ENCODE measurements around the gene SCNN1B.
"Not testable (repeated sequence)": the region's sequence is repeated elsewhere in the genome, so short reads cannot be mapped to it uniquely, and the experiment has no call there.

SCNN1B gene

GRCh38 chr16:23355106-23355670 lies 53.1 kb downstream of the SCNN1B start:
- DNase-seq (ENCODE audit: low read depth) = no peak

GRCh38 chr16:23356941-23357340 lies 54.8 kb downstream of the SCNN1B start:
- DNase-seq (ENCODE audit: low read depth) = no peak

- DNase-seq (ENCODE audit: low read depth) = no peak
These were observed 55.7 kb downstream of the SCNN1B start for GRCh38 chr16:23357761-23358290.

GRCh38 chr16:23359092-23359760 lies 57.1 kb downstream of the SCNN1B start:
- DNase-seq (ENCODE audit: low read depth) = no peak

- no peak for DNase-seq (ENCODE audit: low read depth)
These were observed 60.6 kb downstream of the SCNN1B start for GRCh38 chr16:23362460-23363317.

GRCh38 chr16:23365602-23366240 lies 63.6 kb downstream of the SCNN1B start:
- no peak for DNase-seq (ENCODE audit: low read depth)

- not testable (repeated sequence) for DNase-seq (ENCODE audit: low read depth)
These were observed 64.2 kb downstream of the SCNN1B start for GRCh38 chr16:23366341-23366740.

- DNase-seq (ENCODE audit: low read depth) = no peak
These were observed 65.5 kb downstream of the SCNN1B start for GRCh38 chr16:23367564-23367963.

GRCh38 chr16:23367988-23368387 lies 65.9 kb downstream of the SCNN1B start:
- no peak for DNase-seq (ENCODE audit: low read depth)

GRCh38 chr16:23368469-23368868 lies 66.4 kb downstream of the SCNN1B start:
- DNase-seq (ENCODE audit: low read depth) = no peak

GRCh38 chr16:23369416-23369815 lies 67.3 kb downstream of the SCNN1B start:
- DNase-seq (ENCODE audit: low read depth) = no peak

- no peak for DNase-seq (ENCODE audit: low read depth)
These were observed 69.3 kb downstream of the SCNN1B start for GRCh38 chr16:23371368-23371767.

GRCh38 chr16:23373436-23374219 lies 71.5 kb downstream of the SCNN1B start:
- DNase-seq (ENCODE audit: low read depth) = no peak

- DNase-seq (ENCODE audit: low read depth) = no peak
These were observed 72.8 kb downstream of the SCNN1B start for GRCh38 chr16:23374721-23375510.

- no peak for DNase-seq (ENCODE audit: low read depth)
These were observed 73.5 kb downstream of the SCNN1B start for GRCh38 chr16:23375643-23376042.

- no peak for DNase-seq (ENCODE audit: low read depth)
These were observed 75.2 kb downstream of the SCNN1B start for GRCh38 chr16:23377071-23377931.

GRCh38 chr16:23378256-23378655 lies 76.2 kb downstream of the SCNN1B start:
- no peak for DNase-seq (ENCODE audit: low read depth)

GRCh38 chr16:23378921-23379320 lies 76.8 kb downstream of the SCNN1B start:
- DNase-seq (ENCODE audit: low read depth) = no peak

- DNase-seq (ENCODE audit: low read depth) = no peak
These were observed 77.6 kb downstream of the SCNN1B start for GRCh38 chr16:23379707-23380106.
